GM20431 (cell line): ENCODE measurements around the gene RBM17.

ENCODE experiments used
- in situ Hi-C: fragments of 300-500 bp; cut with MseI, MboI; formaldehyde crosslinking; loops from one replicate; pipeline ENCODE4 v1.15.0; 2020; ENCODE audit warnings: low sequenced_read_pairs; ENCODE audit not compliant: unreplicated experiment

Gene RBM17

GRCh38 chr10:6074489-6075301, 14.1 kb upstream of the RBM17 start:
- in situ Hi-C loops: no loop called here

GRCh38 chr10:6077071-6077675, 11.7 kb upstream of the RBM17 start:
- in situ Hi-C loops: no loop called here

GRCh38 chr10:6079044-6079443, 9.8 kb upstream of the RBM17 start:
- in situ Hi-C loops: no loop called here

GRCh38 chr10:6080417-6080973, 8.3 kb upstream of the RBM17 start:
- in situ Hi-C loops: no loop called here

- in situ Hi-C loops: no loop called here
Measured at GRCh38 chr10:6082496-6083395, 6.1 kb upstream of the RBM17 start.

- in situ Hi-C loops: no loop called here
Measured at GRCh38 chr10:6083523-6084475, 5.0 kb upstream of the RBM17 start.

GRCh38 chr10:6086375-6087233, 2.2 kb upstream of the RBM17 start:
- in situ Hi-C loops: no loop called here

GRCh38 chr10:6089334-6090219, 743 bp downstream of the RBM17 start:
- in situ Hi-C loops: no loop called here

GRCh38 chr10:6091630-6092029, 2.8 kb downstream of the RBM17 start:
- in situ Hi-C loops: no loop called here

- in situ Hi-C loops: no loop called here
Measured at GRCh38 chr10:6092731-6093130, 3.9 kb downstream of the RBM17 start.

- in situ Hi-C loops: no loop called here
Measured at GRCh38 chr10:6095810-6096570, 7.2 kb downstream of the RBM17 start.

- in situ Hi-C loops: no loop called here
Measured at GRCh38 chr10:6097063-6097462, 8.2 kb downstream of the RBM17 start.

- in situ Hi-C loops: no loop called here
Measured at GRCh38 chr10:6098156-6098555, 9.3 kb downstream of the RBM17 start.

GRCh38 chr10:6100370-6100769, 11.5 kb downstream of the RBM17 start:
- in situ Hi-C loops: loop anchor here (10.0 kb wide), 1 partner anchor 54 kb away; no protein-coding TSS in a partner anchor

- in situ Hi-C loops: loop anchor here (10.0 kb wide), 1 partner anchor 54 kb away; no protein-coding TSS in a partner anchor
Measured at GRCh38 chr10:6101181-6101580, 12.3 kb downstream of the RBM17 start.

- in situ Hi-C loops: loop anchor here (10.0 kb wide), 1 partner anchor 53 kb away; no protein-coding TSS in a partner anchor
Measured at GRCh38 chr10:6102128-6102527, 13.3 kb downstream of the RBM17 start.
